IMR-90 (cell line): ENCODE data around the gene SPPL2A. TPM values are rescaled to one million over a fixed set of nuclear protein-coding genes. Genes with fewer than 3 reads are reported as not detected.

Source experiments
- ATAC-seq: fragments of 200-7000 bp; cut with Tn5 transposase; 2 replicates; pipeline ENCODE4 v1.9.1; 2020; ENCODE audit warnings: low read depth, mild to moderate bottlenecking, moderate library complexity
- BruUV-seq: library from RNA; stranded (reverse); fragments of 400-500 nt; replicated peaks from 2 replicates; lab custom pipeline; 2021; lab: Mats Ljungman, UMichigan
- CTCF ChIA-PET: fragments of 300-600 bp; formaldehyde crosslinking; extraction: SDS; loops from one replicate; lab custom pipeline; 2021; ENCODE audit warnings: antibody characterized with exemption; lab: Yijun Ruan, JAX
- POLR2A ChIA-PET: fragments of 300-600 bp; sonication (Branson Sonifier 250); formaldehyde crosslinking; loops from one replicate; lab custom pipeline; 2022; ENCODE audit warnings: antibody characterized with exemption; ENCODE audit not compliant: unreplicated experiment; lab: Charles Lee
- DNase-seq: peaks from one replicate; pipeline ENCODE4 v3.0.0; 2013
- H2AFZ ChIP-seq: replicated peaks from 2 replicates; pipeline ENCODE3; 2013; ENCODE audit warnings: low read length, mild to moderate bottlenecking; ENCODE audit not compliant: poor library complexity
- H2AK5ac ChIP-seq: 2 replicates; pipeline ENCODE4 v1.6.1; 2013; ENCODE audit warnings: low read depth, low read length, inconsistent platforms
- H2AK9ac ChIP-seq: replicated peaks from 2 replicates; pipeline ENCODE3; 2013; ENCODE audit warnings: mild to moderate bottlenecking, low read depth, low read length, moderate library complexity; ENCODE audit not compliant: poor library complexity
- H2BK120ac ChIP-seq: 2 replicates; pipeline ENCODE4 v1.6.1; 2013; ENCODE audit warnings: low read depth, low read length, inconsistent platforms
- H2BK15ac ChIP-seq: 3 replicates; pipeline ENCODE4 v1.6.1; 2013; ENCODE audit warnings: low read depth, low read length, inconsistent platforms
- H2BK20ac ChIP-seq: 2 replicates; pipeline ENCODE4 v1.6.1; 2013; ENCODE audit warnings: low read depth, mild to moderate bottlenecking, inconsistent platforms, low read length, moderate library complexity
- H2BK5ac ChIP-seq: 2 replicates; pipeline ENCODE4 v1.6.1; 2013; ENCODE audit warnings: mild to moderate bottlenecking, low read depth, low read length, inconsistent platforms; ENCODE audit not compliant: poor library complexity, severe bottlenecking
- H3K14ac ChIP-seq: replicated peaks from 2 replicates; pipeline ENCODE4 v1.6.1; 2013; ENCODE audit warnings: low read depth, low read length, inconsistent platforms
- H3K18ac ChIP-seq: 2 replicates; pipeline ENCODE4 v1.6.1; 2013; ENCODE audit warnings: low read depth, low read length, control low read depth
- H3K23ac ChIP-seq: 2 replicates; pipeline ENCODE4 v1.6.1; 2013; ENCODE audit warnings: low read depth, low read length, inconsistent platforms
- H3K27ac ChIP-seq: 2 replicates; pipeline ENCODE4 v1.5.1; 2013; ENCODE audit warnings: mild to moderate bottlenecking, control low read depth, low read length; ENCODE audit not compliant: insufficient read depth
- H3K27me3 ChIP-seq: 2 replicates; pipeline ENCODE4 v1.6.1; 2013; ENCODE audit warnings: low read length; ENCODE audit not compliant: control insufficient read depth, insufficient read depth
- H3K36me3 ChIP-seq: 2 replicates; pipeline ENCODE4 v1.6.1; 2013; ENCODE audit warnings: low read length, mixed read lengths; ENCODE audit not compliant: control insufficient read depth, insufficient read depth
- H3K4ac ChIP-seq: 2 replicates; pipeline ENCODE4 v1.6.1; 2013; ENCODE audit warnings: low read depth, low read length, inconsistent platforms
- H3K4me1 ChIP-seq: 2 replicates; pipeline ENCODE4 v1.6.1; 2013; ENCODE audit warnings: low read length, mixed read lengths; ENCODE audit not compliant: control insufficient read depth, insufficient read depth
- H3K4me2 ChIP-seq: 2 replicates; pipeline ENCODE4 v1.6.1; 2013; ENCODE audit warnings: low read depth, mild to moderate bottlenecking, control low read depth, low read length, moderate library complexity
- H3K4me3 ChIP-seq: 2 replicates; pipeline ENCODE4 v1.5.1; 2013; ENCODE audit warnings: low read depth, mild to moderate bottlenecking, control low read depth, low read length, moderate library complexity; ENCODE audit not compliant: insufficient read depth
- H3K56ac ChIP-seq: 2 replicates; pipeline ENCODE4 v1.6.1; 2013; ENCODE audit warnings: low read length, inconsistent platforms; ENCODE audit not compliant: insufficient read depth; ENCODE audit errors: extremely low read depth
- H3K79me1 ChIP-seq, 2 experiments: 2 replicates each; pipeline ENCODE4 v1.6.1; 2013; ENCODE audit warnings: low read length in 2 of 2, inconsistent platforms in 1 of 2, low read depth in 1 of 2
- H3K9ac ChIP-seq: 2 replicates; pipeline ENCODE4 v1.6.1; 2013; ENCODE audit warnings: low read depth, low read length, control low read depth
- H3K9me1 ChIP-seq: 2 replicates; pipeline ENCODE4 v1.6.1; 2013; ENCODE audit warnings: low read length, inconsistent platforms; ENCODE audit not compliant: insufficient read depth
- H3K9me3 ChIP-seq: 2 replicates; pipeline ENCODE4 v1.6.1; 2013; ENCODE audit warnings: low read length; ENCODE audit not compliant: control insufficient read depth, insufficient read depth
- H4K20me1 ChIP-seq: 2 replicates; pipeline ENCODE4 v1.6.1; 2013; ENCODE audit warnings: low read length, inconsistent platforms; ENCODE audit not compliant: insufficient read depth
- H4K5ac ChIP-seq: 2 replicates; pipeline ENCODE4 v1.6.1; 2013; ENCODE audit warnings: mild to moderate bottlenecking, low read depth, low read length, control low read depth
- H4K8ac ChIP-seq, 2 experiments: 2 replicates each; pipeline ENCODE4 v1.6.1; 2013; ENCODE audit warnings: low read depth in 2 of 2, low read length in 2 of 2, control low read depth in 1 of 2, inconsistent platforms in 1 of 2
- H4K91ac ChIP-seq: 2 replicates; pipeline ENCODE4 v1.6.1; 2013; ENCODE audit warnings: low read depth, low read length, inconsistent platforms; ENCODE audit not compliant: insufficient read depth
- RFX5 ChIP-seq: IDR thresholded peaks from 2 replicates; pipeline ENCODE4 v1.8.0; 2012; ENCODE audit warnings: low read depth, mild to moderate bottlenecking, low read length, moderate library complexity
- USF2 ChIP-seq: fragments of 150-350 bp; IDR thresholded peaks from 2 replicates; pipeline ENCODE4 v1.6.1; 2017; ENCODE audit warnings: mild to moderate bottlenecking, antibody characterized with exemption, low read length, low read depth
- WGBS, 2 experiments: methylation state at CpG; one replicate each; pipeline versions ENCODE4 v1.1.5 to v1.1.7; 2013; ENCODE audit warnings: missing lambda C conversion rate in 2 of 2; ENCODE audit not compliant: insufficient read length in 1 of 2; ENCODE audit errors: extremely low coverage in 2 of 2; 5-methylcytosine and 5-hydroxymethylcytosine counted together
- dilution Hi-C: fragments of 300-500 bp; cut with HindIII; formaldehyde crosslinking; loops from one replicate; pipeline ENCODE4 v1.14.3; 2018; ENCODE audit warnings: low sequenced_read_pairs; ENCODE audit not compliant: unreplicated experiment
- in situ Hi-C: fragments of 300-500 bp; cut with MboI; formaldehyde crosslinking; loops from 3 replicates; pipeline ENCODE4 v1.14.3; 2019; ENCODE audit warnings: low sequenced_read_pairs, inconsistent platforms, mixed read lengths
- intact Hi-C: fragments of 100-400 bp; cut with micrococcal nuclease; formaldehyde crosslinking; loops from 2 replicates; pipeline ENCODE4 v1.10.0; 2022
- polyA plus RNA-seq, 3 experiments: library from polyadenylated mRNA; depleted of rRNA; stranded (reverse); fragments of >200 nt; gene quantifications; 2 replicates each; pipeline ENCODE4 v1.2.3, GENCODE V29; 2012; ENCODE audit warnings: low replicate concordance in 1 of 3
- total RNA-seq: library from RNA; depleted of rRNA; stranded (reverse); fragments of >200 nt; gene quantifications from 2 replicates; pipeline ENCODE4 v1.2.3, GENCODE V29; 2012

SPPL2A gene
- total and polyA plus RNA-seq, 2 of the 4 experiments (the other 2 are of a cell fraction): 29.2 to 53.8 TPM

DNA sequence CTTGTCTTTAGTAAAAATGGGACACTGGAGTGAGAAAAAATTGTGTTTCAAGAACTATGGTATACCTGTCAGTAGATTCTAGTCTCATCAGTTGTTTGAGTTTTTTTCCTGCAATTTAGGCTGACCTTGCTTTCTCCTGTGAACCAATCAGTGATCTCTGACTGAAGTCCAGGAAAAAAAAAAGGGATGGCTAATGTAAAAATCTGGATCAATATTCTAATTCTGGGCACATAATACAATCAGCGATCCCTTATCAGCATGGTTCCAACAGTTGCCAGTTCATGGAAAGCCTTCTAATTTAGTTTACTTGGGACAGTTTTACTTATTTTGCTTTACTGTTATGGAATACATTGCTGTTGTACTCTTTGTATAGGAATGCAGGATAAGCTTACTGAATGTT, 95.9 kb downstream of the SPPL2A start:
- no TSS peak for BruUV-seq
- H3K56ac ChIP-seq: no peak overlapping the region
- no peaks in the 10 kb centered on the region for H3K9me3 ChIP-seq
- no peaks in the 10 kb centered on the region for H3K9me1 ChIP-seq
- H4K5ac ChIP-seq: no peak overlapping the region
- CTCF ChIA-PET: no interaction called here
- H4K91ac ChIP-seq: no peak overlapping the region
- dilution Hi-C loops: no loop called here
- H3K14ac ChIP-seq: no peak overlapping the region
- no peak overlapping the region for H4K8ac ChIP-seq
- no peak overlapping the region for H3K18ac ChIP-seq
- intact Hi-C loops: loop anchor here (10.0 kb wide), 1 partner anchor 525 kb away; no protein-coding TSS in a partner anchor
- TF ChIP-seq RFX5 (no peak), USF2 (no peak)
- H3K4ac ChIP-seq: no peak overlapping the region
- no peak overlapping the region for H3K9ac ChIP-seq
- no peak overlapping the region for H2BK15ac ChIP-seq
- no CpG with 5 or more reads among the region's 1 CpG for WGBS, 2 experiments
- H3K27me3 ChIP-seq: no peaks in the 10 kb centered on the region
- DNase-seq (no peak), ATAC-seq (no peak)
- H3K79me1 ChIP-seq: peaks cover 22 to 66% of the 10 kb centered on the region in 2 experiments
- in situ Hi-C loops: no loop called here
- no peak overlapping the region for H2AK9ac ChIP-seq
- peaks cover 4% of the 10 kb centered on the region; the same call in 1 of the 2 replicates for H3K36me3 ChIP-seq
- H2BK120ac ChIP-seq: no peak overlapping the region
- H4K20me1 ChIP-seq: peaks cover 14% of the 10 kb centered on the region
- H3K27ac ChIP-seq: no peak overlapping the region
- H2BK5ac ChIP-seq: no peak overlapping the region
- H2AK5ac ChIP-seq: no peak overlapping the region
- no peak overlapping the region for H3K23ac ChIP-seq
- no peak overlapping the region for H3K4me3 ChIP-seq
- no peak overlapping the region for H2AFZ ChIP-seq
- no peak overlapping the region for H2BK20ac ChIP-seq
- no peak overlapping the region for H3K4me2 ChIP-seq
- POLR2A ChIA-PET: no interaction called here
- H3K4me1 ChIP-seq: no peaks in the 10 kb centered on the region
